GM15510 (cell line): ENCODE data around the gene ECHS1.
A peak's percentile ranks its signal among the peaks of the same experiment; 100 is the strongest.

Source experiments
- POLR2A ChIP-seq: IDR thresholded peaks from 3 replicates; pipeline ENCODE4 v1.6.1; 2011; ENCODE audit warnings: borderline replicate concordance; ENCODE audit not compliant: insufficient read length; ENCODE audit errors: extremely low read depth

The ECHS1 gene

DNA sequence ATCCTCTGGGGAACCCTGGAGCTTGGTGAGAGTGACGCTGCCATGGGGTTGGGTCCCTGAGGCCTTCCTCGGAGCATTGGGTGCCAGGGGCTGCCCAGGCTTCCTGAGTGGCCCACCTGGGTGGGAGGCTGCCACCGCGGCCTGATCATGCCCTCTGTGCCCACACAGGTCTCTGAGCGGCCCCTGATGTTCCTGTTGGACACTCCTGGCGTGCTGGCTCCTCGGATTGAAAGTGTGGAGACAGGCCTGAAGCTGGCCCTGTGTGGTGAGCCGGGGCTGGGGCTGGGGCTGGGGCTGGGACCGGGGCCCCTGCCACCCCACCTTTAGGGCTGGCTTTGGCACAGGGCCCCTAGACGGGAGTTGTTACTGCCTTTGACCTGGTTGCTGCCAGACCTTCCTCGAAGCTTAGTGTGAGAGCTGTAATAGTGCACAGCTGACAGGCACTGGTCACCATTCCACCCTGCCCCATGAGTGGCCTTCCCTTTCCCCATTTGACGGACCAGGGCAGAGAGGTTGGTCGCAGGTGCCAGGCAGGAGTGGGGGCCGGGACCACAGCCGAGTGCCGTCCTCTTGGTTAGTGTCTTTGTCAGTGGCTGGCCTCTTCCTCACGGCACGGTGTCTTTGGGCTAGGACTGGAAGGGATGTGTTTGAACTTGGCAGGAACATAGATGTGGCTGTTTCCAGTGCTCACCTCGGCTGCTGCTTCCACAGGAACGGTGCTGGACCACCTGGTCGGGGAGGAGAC, 29.0 kb upstream of the ECHS1 start:
- no peak for TF ChIP-seq POLR2A

- TF ChIP-seq POLR2A: no peak
These were observed 28.3 kb upstream of the ECHS1 start for GRCh38 chr10:133401500-133401899.

DNA sequence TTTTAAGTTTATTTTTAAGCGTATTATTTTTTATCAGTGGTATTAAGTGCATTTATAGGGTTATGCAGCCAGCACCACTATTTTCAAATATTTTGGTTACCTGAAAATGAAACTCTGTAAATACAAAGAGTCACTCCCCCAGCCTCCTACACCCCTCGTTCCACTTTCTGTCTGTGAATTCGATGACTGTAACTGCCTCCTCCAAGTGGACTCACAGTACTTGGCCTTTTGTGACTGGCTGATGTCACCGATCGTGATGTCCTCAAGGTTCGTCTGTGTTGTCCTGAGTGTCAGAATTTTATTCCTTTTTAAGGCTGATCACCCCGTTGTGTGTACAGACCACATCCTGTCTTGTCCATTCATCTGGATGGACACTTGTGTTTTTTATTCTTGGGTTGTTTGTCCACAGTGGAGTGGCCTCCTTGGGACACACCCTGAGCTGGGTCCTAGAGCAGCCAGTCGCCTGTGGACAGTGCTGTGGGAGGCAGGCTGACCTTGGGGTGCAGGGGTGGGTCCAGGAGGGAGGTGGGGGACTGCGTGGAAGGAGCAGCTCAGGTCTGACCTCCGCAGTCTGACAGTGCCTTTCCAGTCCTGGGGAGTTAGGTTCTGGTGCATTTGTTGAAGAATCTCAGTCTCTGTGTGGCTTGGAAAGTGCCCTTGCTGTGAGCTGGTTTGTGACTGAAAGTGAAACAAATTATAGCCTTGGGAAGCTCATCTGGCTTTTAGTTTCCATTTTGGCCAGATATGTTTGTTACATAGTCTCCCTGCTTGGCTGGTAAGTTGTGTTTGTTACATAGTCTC, 27.7 kb upstream of the ECHS1 start:
- no peak for TF ChIP-seq POLR2A

GRCh38 chr10:133399123-133399601, 26.0 kb upstream of the ECHS1 start:
- no peak for TF ChIP-seq POLR2A

GRCh38 chr10:133397938-133398337, 24.8 kb upstream of the ECHS1 start:
- no peak for TF ChIP-seq POLR2A

GRCh38 chr10:133396035-133396624, 23.0 kb upstream of the ECHS1 start:
- no peak for TF ChIP-seq POLR2A

DNA sequence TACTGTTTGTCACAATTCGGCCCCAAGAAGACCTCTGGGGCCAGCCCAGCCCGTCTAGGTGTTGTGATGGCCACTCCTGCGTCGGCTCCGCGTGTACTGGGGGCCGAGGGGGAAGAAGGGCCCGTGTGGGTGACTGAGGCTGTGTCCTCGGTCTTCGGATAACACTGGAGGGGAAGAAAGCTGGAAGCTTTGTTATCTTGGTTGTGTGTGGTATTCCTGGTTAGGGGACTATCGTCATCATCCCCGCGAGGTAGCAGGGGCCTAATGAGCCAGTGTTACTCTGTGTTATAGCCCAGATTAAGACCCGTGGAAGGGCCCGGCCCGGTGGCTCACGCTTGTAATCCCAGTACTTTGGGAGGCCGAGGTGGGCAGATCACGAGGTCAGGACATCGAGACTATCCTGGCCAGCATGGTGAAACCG, 21.7 kb upstream of the ECHS1 start:
- no peak for TF ChIP-seq POLR2A

DNA sequence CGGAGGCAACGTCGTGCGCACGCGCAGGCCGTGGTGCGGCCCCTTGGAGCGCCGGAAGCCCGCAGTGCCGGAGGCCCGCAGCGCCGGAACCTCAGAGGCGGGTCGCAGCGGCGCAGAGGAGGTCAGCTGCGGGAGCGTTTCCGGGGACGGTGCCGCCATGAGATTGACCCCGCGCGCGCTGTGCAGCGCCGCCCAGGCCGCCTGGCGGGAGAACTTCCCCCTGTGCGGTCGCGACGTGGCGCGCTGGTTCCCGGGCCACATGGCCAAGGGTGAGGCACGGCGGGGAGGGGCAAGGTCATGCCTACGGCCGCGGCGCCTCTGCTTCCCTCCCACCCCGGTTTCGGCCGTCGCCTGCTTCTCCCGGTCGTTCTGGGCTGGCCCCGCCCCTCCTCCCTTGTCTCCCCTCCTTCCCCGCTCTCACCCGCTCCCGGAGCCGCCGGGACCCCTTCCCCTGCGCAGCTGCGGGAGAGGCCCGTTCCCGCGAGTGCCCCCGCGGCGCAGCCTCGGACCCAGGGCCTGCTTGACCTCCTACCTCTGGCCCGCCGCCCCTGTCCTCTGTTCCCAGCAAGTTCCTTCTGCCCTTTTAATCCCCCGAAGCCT, 21.0 kb upstream of the ECHS1 start, which contains the start of gene MTG1:
Gene MTG1, plus strand, starts transcription at position 94 of the 600 bp plus-strand sequence. Its CDS starts 64 bp downstream, at position 158.
- peak; percentile 87 for TF ChIP-seq POLR2A

GRCh38 chr10:133393401-133394063, 20.4 kb upstream of the ECHS1 start:
- no peak for TF ChIP-seq POLR2A

DNA sequence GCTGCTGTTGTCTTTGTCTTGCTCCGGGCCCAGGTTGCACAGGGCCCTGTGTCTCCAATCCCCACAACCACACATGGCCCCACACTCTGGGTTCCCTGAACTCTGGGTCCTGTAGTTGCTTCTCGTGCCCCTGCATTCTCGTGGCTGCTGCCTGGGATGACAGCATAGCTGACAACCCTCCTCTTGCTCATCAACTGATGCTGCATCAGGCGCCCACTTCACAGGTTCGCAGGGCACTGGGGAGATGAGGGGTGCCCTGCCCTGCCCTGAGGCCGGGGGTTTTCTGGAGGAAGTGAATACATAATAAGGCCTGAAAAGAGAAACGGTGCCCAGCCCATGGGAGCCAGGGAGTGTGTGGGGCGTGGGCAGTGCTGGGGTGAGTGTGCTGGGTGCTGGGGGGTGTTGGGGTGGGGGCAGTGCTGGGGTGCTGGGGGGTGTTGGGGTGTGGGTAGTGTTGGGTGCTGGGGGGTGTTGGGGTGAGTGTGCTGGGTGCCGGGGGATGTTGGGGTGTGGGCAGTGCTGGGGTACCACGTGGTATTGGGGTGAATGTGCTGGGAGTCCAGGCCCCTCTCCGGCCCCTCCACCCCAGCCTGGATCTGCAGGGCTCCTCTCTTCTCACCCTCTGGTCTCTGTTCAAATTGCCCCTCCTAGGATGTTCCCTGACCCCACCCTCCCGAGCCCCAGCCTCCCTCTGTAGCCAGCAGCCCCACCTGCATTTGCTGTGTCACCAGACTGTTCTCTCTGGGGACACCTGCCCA, 18.8 kb upstream of the ECHS1 start:
- TF ChIP-seq POLR2A: no peak

- TF ChIP-seq POLR2A: no peak
These were observed 18.1 kb upstream of the ECHS1 start for GRCh38 chr10:133391249-133391635.

DNA sequence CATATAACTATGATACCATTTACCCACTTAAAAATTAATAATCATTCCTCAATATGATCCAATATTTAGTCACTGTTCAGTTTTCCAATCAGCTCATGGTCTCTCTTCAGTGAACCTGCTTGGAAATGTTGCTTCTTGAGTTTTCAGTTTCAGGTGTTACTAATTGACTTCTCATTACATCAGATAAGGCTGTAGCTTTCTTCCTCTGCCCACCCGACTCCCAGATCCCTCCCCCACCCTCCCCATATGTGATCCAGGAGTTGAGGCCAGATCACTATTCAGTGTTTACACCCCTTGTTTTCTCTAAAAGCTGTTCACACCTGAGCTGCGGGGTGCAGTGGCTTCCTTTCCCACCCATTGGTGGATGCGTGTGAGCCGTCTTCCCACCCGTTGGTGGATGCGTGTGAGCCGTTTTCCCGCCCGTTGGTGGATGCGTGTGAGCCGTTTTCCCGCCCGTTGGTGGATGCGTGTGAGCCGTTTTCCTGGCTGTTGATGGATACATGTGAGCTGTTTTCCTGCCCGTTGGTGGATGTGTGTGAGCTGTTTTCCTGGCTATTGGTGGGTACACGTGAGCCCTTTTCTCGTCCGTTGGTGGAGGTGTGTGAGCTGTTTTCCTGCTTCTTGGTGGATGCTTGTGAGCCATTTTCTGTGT, 17.6 kb upstream of the ECHS1 start:
- TF ChIP-seq POLR2A: no peak
